DMS 273 (cell line): ENCODE results near the gene HACE1.
"Not testable (repeated sequence)": the region's sequence is repeated elsewhere in the genome, so short reads cannot be mapped to it uniquely, and the experiment has no call there.

Source experiments
- DNase-seq: peaks from one replicate; lab custom pipeline; 2025; ENCODE audit not compliant: unreplicated experiment; lab: John Stamatoyannopoulos, UW

HACE1 gene

DNA sequence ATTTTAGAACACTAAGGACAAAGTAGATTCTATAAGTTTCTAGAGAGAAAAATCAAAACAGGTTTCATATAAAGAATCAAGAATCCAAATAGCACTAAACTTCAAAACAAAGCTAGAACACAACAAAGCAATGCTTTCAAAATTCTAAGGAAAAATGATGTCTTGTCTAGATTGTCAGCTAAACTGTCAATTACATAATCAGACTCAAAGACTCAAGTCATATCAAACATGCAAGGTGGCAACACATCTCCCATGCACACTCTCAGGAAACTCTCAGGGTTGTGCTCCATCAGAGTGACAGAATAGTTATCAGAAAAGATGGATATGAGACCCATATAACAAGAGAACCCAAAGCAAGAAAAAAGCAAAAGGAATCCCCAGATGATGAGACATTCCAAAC lies 23.9 kb downstream of the HACE1 start:
- no peak for DNase-seq

DNA sequence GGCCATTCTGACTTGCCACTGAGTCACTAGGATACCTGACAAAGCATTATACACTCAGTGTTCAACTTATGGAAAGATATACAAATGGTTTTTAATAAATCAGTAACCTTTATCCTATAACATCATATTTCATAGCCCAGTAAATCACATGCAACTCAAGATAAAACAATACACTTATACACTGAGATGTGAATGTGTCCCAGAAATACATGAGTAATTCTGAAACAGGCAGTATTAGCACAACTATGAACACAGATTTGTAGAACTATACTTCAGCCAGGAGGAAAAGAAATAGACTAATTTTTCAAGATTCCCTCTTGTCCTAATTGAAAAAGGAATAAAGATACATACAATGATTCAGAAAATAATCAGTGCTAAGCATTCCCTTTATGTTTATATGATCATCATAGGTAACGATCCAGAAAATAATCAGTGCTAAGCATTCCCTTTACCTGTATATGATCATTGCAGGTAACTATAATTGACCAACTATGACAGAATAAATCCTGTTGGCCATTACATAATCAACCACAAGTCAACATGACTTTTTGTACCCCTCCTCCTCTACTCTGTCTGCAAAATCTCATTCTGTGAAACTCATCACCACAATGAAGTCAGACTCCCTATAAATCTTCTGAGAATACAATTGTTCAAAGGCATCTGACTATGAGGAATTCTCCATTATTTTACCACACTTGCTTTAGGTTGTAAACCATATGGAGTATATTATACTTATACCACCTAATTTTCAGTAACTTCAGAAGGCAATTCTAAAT lies 30.3 kb downstream of the HACE1 start:
- no peak for DNase-seq

DNA sequence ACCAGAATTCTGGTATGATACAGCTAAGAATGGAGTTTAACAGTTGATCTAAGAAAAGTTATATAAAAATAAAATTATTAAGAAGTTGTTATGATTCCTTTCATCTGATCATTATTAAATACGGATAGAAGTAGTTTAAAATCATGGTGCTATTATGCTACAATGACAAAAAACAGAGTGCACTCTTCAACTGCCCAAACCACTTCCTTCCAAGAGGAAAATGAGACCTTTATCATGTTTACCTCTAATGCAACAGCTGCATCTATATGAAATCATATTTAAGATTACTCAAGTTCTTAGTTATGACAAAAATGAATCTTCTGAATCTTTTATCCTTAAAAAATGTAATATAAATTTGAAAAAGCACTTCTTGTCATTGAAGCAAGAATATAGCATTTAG lies 31.2 kb downstream of the HACE1 start:
- DNase-seq: no peak

DNA sequence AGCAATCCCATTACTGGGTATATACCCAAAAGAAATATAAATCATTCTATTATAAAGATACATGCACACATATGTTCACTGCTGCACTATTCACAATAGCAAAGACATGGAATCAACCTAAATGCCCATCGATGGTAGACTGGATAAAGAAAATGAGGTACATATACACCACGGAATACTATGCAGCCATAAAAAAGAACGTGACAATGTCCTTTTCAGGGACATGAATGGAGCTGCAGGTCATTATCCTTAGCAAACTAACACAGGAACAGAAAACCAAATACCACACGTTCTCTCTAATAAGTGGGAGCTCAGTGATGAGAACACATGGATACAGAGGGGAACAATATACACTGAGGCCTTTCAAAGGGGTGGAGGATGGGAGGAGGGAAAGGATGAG lies 38.9 kb downstream of the HACE1 start:
- not testable (repeated sequence) for DNase-seq

DNA sequence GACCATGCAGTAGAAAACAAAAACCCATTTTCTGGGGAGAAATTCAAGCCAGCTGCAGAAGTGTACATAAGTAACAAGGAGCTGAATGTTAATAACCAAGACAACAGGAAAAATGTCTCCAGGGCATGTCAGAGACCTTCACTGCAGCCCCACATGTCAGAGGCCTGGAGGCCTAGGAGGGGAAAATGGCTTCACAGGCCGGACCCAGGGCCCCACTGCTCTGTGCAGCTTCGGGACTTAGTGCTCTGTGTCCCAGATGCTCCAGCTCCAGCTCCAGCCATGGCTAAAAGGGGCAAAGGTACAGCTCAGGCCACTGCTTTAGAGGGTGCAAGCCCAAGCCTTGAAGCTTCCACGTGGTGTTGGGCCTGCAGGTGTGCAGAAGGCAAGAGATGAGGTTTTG lies 43.6 kb downstream of the HACE1 start:
- no peak for DNase-seq

DNA sequence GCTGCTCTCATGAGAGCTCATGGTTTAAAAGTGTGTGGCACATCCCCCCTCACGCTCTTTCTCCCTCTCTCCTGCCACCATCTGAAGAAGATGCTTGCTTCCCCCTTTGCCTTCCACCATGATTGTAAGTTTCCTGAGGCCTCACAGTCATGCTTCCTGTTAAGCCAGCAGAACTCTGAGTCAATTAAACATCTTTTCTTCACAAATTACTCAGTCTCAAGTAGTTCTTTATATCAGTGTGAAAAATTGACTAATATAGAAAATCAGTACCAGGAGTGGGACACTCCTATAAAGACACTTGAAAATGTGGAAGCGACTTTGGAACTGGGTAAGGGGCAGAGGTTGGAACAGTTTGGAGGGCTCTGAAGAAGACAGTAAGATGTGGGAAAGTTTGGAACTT lies 45.0 kb downstream of the HACE1 start:
- DNase-seq: no peak

DNA sequence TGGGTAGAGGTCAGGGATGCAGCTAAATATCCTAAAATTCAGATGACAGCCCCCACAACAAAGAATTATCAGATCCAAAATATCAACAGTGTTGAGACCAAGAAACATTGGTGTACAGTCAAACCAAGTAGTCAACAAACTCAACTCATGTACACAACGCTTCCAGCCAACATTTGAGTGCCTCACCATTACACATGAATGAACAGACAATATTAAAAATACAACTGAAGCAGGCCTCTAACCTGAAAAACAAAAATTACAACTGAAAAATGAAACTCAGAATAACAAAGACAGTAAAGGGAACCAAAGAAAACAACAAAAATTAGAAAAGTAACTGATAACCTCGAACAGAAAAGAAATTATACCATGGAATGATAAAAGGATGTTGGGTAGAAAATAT lies 46.2 kb downstream of the HACE1 start:
- no peak for DNase-seq

DNA sequence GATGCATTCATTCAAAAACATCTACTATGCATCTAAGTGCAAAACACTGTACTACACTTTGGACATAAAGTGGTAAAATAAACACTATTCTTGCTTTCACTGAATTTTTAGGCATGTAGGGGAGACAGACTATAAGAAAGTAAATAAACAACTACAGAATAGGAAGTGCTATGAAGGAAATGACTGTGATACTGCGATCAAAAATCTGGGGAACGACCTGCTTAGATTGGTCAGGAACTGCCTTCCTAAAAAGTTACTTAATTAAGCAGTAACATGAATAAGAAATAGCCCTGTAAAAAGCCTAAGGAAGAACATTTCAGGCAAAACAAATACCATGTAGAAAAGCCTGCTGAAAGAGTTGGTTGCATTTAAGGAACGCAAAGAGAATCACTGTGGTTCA lies 50.6 kb downstream of the HACE1 start:
- no peak for DNase-seq

DNA sequence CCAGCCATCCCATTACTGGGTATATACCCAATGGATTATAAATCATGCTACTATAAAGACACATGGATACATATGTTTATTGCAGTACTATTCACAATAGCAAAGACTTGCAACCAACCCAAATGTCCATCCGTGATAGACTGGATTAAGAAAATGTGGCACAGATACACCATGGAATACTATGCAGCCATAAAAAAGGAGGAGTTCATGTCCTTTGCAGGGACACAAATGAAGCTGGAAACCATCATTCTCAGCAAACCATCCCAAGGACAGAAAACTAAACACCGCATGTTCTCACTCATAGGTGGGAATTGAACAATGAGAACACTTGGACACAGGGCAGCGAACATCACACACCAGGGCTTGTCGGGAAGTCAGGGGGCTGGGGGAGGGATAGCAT lies 54.4 kb downstream of the HACE1 start:
- DNase-seq: not testable (repeated sequence)

DNA sequence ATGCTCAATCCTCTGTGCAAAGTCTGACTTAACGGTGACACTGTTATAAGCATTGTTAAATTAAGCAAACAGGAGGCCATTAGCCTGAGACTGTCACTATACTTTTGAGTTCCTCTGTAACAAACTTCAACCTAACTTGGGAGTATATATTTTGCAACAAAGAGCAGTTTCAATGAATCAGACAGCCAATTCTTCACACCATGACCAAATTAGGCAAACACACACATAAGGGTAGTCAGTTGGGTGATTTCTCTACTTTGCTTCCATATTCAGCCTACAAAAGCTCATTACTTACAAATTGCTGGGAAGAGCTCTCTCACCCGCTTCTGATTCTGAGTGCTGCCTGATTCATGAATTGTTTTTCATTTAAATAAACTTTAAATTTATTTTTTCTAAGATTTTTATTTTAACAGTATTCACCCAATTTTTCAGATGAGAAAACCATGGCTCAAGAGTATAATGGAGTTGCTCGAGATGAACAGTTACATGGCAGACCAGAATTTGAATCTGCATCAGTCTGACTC lies 60.5 kb downstream of the HACE1 start:
- no peak for DNase-seq

DNA sequence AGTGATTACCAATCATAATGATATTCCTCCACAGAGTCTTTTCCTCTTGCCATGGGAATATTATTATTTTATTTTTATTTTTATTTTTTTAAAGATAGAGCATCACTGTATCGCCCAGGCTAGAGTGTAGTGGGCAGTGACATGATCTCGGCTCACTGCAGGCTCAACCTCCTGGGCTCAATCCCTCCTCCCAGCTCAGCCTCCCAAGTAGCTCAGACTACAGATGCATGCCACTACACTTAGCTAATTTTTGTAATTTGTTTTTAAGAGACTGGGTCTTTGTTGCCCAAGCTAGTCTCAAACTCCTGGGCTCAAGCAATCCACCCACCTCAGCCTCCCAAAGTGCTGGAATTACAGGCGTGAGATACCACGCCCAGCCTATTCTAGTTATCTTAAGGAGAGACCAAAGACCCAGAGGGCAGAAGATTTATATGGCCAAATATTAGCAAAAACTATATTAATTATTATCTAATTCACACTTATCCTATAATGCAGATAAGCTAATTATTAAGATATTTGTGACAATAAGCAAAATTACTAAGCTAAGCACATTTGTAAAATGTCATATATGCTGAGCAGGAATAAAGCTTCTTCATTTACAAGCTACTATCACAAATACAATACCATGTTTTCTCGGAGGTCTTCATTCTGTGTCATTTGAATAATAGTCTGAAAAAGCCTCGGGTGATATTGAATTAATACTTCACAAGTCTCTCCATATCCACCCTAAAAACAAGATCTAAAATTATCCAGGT lies 63.5 kb downstream of the HACE1 start:
- DNase-seq: no peak

DNA sequence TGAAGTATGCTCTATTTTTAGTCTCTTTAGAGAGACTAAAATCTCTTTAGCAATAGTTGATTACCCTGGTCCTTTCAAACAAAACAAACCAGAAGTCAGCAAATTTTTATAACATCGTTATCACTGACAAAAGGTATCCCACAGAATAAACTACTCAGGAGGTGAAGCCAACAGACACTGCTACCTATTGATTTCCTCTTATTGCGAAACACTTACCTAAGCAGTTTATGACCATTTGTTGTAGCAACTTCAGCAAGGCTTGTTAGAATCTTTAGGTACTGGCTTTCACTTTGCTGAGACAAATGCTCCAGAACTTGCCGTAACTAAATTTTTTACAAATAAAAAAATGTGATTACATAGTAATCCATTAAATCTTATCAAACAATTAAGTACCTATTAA lies 64.4 kb downstream of the HACE1 start:
- no peak for DNase-seq

DNA sequence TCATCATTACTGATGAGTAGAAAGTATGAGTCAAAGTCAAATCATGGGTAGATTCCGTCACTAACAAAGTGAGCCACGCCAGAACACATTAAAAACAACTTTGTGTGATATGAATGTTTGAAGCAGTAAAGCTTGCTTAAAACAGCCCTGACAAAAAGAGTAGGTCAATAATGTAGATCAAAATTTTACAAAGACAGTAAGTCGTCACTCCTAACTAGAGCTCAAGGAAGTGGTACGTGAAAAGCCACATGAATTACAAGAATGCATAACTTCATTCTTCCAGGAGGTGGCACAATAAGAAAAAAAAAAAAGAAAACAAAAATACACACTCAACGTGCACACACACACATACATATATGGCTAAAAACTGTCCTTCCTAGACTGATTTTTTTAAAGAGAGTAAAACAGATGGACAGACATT lies 69.9 kb downstream of the HACE1 start:
- DNase-seq: peak; percentile 22

DNA sequence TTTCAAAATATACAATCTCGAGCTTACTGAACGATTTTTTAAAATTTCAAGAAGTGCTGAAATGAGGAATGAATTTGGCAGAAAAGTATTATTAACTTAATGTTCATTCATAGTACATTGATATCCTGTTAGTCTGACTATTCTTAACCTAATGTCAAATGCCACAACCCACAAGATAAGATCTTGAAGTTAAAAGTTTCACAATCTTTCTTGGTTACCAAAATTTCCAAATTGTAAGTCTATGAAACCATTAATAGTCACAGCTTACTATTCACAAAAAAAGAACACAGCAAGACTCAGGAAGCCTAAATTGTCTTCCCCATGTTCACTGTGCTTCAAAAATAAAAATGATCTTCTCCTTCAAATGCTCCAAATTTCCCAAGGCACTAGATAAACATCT lies 71.3 kb downstream of the HACE1 start:
- no peak for DNase-seq

DNA sequence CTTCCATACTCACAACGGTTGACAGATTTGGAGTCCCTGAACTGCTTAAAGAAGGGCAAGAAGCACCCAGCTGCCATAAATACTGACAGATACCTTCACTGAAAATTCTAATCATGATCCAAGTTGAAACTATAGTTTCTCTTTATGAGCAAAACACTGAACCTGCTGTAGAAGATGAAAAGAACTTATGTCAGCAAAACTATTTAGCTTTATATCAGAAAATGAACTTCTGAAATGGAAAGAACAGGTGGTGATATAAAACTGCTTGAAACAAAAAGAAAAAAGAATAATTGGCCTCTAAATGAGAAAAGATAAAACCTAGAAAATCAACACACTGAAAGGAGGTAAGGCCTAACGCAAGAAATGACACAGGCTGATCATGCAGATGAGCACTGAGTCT lies 72.4 kb downstream of the HACE1 start:
- DNase-seq: no peak

DNA sequence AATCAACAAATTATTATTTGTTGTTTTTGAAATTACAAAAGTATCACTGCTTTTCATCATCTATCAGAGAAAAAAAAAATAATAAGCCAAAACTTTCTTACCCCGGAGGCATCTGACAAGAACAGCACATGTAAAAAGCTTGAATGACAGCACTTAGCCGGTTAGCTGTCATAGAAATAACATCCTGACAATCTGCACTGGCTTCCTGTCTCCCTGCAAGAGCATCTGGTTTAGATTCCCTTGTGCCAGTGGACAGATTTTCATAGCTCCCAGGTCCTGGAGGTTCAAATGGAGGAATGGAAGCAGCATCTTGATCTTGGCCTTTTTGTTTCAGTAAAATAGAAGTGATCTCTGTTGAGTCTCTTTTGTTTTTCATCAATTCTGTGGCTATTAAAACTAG lies 74.8 kb downstream of the HACE1 start:
- no peak for DNase-seq

DNA sequence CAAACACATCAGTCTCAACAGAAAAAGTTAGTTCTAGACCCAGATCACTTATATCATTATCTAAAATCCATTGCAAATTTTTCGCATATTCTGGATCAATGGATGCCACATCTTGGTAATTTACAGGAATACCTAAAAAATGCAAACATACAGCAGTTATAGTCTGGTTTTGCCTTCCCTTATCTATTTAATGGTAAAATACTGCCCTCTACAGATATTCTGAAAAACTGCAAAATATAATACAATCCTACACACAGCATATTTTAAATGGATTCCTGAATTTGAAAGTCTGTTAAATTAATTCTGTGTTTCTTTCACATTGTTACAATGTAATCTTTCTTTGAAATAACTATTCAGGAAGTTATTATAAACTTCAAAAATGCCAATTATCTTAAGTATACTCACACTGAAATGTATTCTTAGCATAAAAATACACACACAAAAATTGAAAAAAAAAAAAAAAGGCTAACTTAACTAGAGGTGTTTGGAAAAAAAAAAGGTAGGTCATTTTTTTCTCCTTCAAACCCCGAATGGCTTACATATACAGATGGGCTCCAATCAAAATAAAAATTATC lies 88.4 kb downstream of the HACE1 start:
- peak; percentile 36 for DNase-seq

DNA sequence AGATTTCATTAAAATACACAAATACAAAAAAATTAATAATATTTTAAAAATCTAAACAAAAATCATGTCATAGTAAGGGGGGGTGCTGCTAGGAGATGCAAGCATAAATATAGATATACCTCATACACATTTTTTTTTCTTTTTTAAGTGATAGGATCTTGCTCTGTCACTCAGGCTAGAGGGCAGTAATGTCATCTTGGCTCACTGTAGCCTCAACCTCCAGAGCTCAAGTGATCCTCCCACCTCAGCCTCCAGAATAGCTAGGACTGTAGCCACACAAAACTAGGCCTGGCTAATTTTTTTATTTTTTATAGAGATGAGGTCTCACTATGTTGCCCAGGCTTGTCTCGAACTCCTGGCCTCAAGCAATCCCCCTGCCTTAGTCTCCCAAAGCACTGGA lies 90.8 kb downstream of the HACE1 start:
- no peak for DNase-seq

DNA sequence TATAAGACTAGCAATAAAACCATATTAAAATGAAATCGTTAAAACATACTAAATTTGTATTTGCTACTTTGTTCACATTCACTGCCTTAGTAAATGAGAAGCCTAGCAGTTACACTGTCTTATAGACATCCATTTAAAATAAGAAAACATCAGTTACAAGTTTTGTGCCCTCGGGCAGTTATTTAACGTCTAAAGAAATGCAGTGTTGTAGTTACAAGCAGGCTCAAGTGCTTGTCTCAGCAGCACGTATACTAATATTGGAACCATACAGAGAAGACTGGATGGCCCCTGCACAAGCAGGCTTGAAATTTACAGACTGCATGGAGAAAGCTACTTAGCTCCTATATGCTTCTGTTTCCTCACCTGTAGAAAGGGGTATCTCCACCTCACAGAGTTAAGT lies 93.1 kb downstream of the HACE1 start:
- no peak for DNase-seq

DNA sequence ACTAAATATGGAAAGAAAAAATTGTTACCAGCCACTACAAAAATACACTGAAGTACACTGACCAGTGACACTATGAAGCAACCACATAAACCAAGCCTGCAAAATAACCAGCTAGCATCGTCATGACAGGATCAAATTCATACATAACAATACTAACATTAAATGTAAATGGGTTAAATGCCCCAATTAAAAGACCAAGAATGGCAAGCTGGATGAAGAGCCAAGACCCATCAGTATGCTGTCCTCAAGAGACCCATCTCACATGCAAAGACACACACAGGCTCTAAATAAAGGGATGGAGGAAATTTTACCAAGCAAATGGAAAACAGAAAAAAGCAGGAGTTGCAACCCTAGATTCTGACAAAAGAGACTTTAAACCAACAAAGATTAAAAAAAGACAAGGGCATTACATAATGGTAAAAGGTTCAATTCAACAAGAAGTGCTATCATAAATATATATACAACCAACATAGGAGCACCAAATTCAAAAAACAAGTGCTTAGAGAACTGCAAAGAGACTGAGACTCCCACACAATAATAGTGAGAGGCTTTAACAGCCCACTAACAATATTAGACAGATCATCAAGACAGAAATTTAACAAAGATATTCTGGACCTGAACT lies 104.8 kb downstream of the HACE1 start:
- DNase-seq: no peak

DNA sequence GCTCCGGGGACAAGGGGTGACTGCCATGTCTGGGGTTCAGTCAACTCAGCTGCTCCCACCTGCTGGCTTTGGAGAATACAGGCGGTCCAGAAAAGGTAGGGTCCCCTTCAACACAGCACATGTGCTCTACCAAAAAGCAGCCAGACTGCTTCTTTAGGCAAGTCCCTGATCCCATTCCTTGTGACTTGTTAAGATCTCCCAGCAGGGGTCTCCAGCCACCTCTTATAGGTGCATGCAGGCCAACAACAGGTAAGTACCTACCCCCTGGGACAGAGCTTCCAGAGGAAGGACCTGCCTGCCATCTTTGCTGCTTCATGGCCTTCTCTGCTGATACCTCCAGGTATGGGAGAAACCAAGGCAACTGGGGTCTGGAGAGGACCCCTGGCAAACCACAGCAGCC lies 106.5 kb downstream of the HACE1 start:
- no peak for DNase-seq

DNA sequence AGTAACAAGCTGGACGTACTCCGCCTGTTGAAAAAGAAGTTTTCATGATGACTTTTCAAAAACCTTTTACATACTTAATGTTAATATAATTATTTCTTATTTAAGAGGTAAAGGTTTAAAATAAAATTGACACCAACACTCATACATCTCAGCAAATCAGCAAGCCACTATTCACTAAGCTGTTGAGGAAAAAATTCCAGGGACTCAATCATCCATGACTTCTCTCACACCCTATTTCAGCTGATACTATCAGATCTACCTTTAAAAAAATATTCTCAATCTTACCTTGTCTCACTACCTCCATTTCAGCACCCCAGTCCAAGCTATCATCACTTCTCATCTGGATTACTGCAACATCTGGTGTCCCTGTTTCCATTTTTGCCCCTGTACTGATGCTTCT lies 109.3 kb downstream of the HACE1 start:
- no peak for DNase-seq
